GM23338 (cell line): ENCODE measurements around the gene JAG1.

Source experiments
- CREB1 ChIP-seq: fragments of 250-450 bp; sonication (Bioruptor Pico); IDR thresholded peaks from 2 replicates; pipeline ENCODE4 v1.5.0; 2020; ENCODE audit warnings: low read depth, mild to moderate bottlenecking, moderate library complexity
- EZH2 ChIP-seq: fragments of 200-600 bp; sonication (generic); IDR thresholded peaks from one replicate; pipeline ENCODE4 v1.8.0; 2017; ENCODE audit warnings: antibody characterized with exemption, mild to moderate bottlenecking, low read depth; ENCODE audit not compliant: unreplicated experiment
- EZH2phosphoT487 ChIP-seq: fragments of 200-600 bp; sonication (generic); IDR thresholded peaks from one replicate; pipeline ENCODE4 v1.8.1; 2018; ENCODE audit warnings: antibody characterized with exemption; ENCODE audit not compliant: unreplicated experiment
- JUNB ChIP-seq: IDR thresholded peaks from one replicate; pipeline ENCODE4 v1.6.1; 2016; ENCODE audit warnings: antibody characterized with exemption; ENCODE audit not compliant: unreplicated experiment
- NANOG ChIP-seq: IDR thresholded peaks from 2 replicates; pipeline ENCODE4 v1.6.1; 2016; ENCODE audit warnings: antibody characterized with exemption, borderline replicate concordance
- POLR2AphosphoS5 ChIP-seq: IDR thresholded peaks from 2 replicates; pipeline ENCODE4 v1.6.1; 2016; ENCODE audit warnings: antibody characterized with exemption, low read depth
- STAT1 ChIP-seq: IDR thresholded peaks from one replicate; pipeline ENCODE4 v1.6.1; 2016; ENCODE audit warnings: antibody characterized with exemption; ENCODE audit not compliant: unreplicated experiment
- ZNF114 ChIP-seq: fragments of 250-450 bp; sonication (Bioruptor Pico); IDR thresholded peaks from 2 replicates; pipeline ENCODE4 v1.5.0; 2020; ENCODE audit warnings: mild to moderate bottlenecking, moderate library complexity
- ZNF331 ChIP-seq: fragments of 250-450 bp; sonication (Bioruptor Pico); IDR thresholded peaks from 2 replicates; pipeline ENCODE4 v1.5.0; 2020; ENCODE audit warnings: low read depth, mild to moderate bottlenecking, moderate library complexity
- TF ChIP-seq, protein P1 (sequence below), 2 experiments: fragments of 200-600 bp in 1 of 2; sonication (generic) in 1 of 2; conservative IDR thresholded peaks; 2 replicates each; pipeline versions ENCODE4 v1.5.1 to v1.6.1; 2016 to 2017; ENCODE audit warnings: antibody characterized with exemption in 2 of 2, low read depth in 2 of 2, mild to moderate bottlenecking in 2 of 2, moderate library complexity in 1 of 2
- TF ChIP-seq, protein P2 (sequence below): IDR thresholded peaks from one replicate; pipeline ENCODE4 v1.6.1; 2018; ENCODE audit warnings: antibody characterized with exemption; ENCODE audit not compliant: unreplicated experiment
- TF ChIP-seq, protein P3 (sequence below): IDR thresholded peaks from 2 replicates; pipeline ENCODE4 v1.6.1; 2016; ENCODE audit warnings: antibody characterized with exemption
- TF ChIP-seq, protein P4 (sequence below): fragments of 250-450 bp; sonication (Bioruptor Pico); IDR thresholded peaks from 2 replicates; pipeline ENCODE4 v1.5.0; 2020; ENCODE audit warnings: mild to moderate bottlenecking, moderate library complexity

DNA sequence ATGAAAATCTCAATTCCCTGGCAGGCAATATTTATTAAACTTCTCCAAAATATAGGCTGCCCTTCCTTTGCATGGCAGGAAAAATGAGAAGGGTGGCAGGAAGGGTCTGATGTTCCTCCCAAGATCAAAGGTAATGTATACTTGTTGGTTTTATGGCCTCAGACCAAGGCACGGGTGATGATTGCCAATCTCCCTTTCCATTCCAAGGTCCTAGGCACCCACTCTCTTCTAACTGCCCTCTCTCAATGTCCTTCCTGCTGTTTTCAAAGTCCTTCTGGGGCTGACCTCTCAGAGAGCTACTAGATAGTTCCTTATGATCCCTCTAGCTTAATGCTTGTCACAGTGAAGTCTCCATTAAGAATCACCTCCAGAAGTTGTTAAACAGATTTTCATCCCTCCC is 15.6 kb upstream of the JAG1 start:
- TF ChIP-seq, protein P1, sequence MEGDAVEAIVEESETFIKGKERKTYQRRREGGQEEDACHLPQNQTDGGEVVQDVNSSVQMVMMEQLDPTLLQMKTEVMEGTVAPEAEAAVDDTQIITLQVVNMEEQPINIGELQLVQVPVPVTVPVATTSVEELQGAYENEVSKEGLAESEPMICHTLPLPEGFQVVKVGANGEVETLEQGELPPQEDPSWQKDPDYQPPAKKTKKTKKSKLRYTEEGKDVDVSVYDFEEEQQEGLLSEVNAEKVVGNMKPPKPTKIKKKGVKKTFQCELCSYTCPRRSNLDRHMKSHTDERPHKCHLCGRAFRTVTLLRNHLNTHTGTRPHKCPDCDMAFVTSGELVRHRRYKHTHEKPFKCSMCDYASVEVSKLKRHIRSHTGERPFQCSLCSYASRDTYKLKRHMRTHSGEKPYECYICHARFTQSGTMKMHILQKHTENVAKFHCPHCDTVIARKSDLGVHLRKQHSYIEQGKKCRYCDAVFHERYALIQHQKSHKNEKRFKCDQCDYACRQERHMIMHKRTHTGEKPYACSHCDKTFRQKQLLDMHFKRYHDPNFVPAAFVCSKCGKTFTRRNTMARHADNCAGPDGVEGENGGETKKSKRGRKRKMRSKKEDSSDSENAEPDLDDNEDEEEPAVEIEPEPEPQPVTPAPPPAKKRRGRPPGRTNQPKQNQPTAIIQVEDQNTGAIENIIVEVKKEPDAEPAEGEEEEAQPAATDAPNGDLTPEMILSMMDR (conservative IDR thresholded peaks at IDR 0.05; ENCODE audit: low read depth in 2 of 2): no peak
- TF ChIP-seq, protein P2, sequence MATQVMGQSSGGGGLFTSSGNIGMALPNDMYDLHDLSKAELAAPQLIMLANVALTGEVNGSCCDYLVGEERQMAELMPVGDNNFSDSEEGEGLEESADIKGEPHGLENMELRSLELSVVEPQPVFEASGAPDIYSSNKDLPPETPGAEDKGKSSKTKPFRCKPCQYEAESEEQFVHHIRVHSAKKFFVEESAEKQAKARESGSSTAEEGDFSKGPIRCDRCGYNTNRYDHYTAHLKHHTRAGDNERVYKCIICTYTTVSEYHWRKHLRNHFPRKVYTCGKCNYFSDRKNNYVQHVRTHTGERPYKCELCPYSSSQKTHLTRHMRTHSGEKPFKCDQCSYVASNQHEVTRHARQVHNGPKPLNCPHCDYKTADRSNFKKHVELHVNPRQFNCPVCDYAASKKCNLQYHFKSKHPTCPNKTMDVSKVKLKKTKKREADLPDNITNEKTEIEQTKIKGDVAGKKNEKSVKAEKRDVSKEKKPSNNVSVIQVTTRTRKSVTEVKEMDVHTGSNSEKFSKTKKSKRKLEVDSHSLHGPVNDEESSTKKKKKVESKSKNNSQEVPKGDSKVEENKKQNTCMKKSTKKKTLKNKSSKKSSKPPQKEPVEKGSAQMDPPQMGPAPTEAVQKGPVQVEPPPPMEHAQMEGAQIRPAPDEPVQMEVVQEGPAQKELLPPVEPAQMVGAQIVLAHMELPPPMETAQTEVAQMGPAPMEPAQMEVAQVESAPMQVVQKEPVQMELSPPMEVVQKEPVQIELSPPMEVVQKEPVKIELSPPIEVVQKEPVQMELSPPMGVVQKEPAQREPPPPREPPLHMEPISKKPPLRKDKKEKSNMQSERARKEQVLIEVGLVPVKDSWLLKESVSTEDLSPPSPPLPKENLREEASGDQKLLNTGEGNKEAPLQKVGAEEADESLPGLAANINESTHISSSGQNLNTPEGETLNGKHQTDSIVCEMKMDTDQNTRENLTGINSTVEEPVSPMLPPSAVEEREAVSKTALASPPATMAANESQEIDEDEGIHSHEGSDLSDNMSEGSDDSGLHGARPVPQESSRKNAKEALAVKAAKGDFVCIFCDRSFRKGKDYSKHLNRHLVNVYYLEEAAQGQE: no peak
- no peak for TF ChIP-seq ZNF331 (CRISPR knock-in tag)
- no peak for TF ChIP-seq POLR2AphosphoS5
- TF ChIP-seq CREB1 (CRISPR knock-in tag): no peak
- TF ChIP-seq EZH2: no peak
- no peak for TF ChIP-seq ZNF114 (CRISPR knock-in tag)
- no peak for TF ChIP-seq EZH2phosphoT487
- no peak for TF ChIP-seq JUNB
- no peak for TF ChIP-seq STAT1
- TF ChIP-seq, protein P3, sequence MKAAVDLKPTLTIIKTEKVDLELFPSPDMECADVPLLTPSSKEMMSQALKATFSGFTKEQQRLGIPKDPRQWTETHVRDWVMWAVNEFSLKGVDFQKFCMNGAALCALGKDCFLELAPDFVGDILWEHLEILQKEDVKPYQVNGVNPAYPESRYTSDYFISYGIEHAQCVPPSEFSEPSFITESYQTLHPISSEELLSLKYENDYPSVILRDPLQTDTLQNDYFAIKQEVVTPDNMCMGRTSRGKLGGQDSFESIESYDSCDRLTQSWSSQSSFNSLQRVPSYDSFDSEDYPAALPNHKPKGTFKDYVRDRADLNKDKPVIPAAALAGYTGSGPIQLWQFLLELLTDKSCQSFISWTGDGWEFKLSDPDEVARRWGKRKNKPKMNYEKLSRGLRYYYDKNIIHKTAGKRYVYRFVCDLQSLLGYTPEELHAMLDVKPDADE: no peak
- TF ChIP-seq, protein P4, sequence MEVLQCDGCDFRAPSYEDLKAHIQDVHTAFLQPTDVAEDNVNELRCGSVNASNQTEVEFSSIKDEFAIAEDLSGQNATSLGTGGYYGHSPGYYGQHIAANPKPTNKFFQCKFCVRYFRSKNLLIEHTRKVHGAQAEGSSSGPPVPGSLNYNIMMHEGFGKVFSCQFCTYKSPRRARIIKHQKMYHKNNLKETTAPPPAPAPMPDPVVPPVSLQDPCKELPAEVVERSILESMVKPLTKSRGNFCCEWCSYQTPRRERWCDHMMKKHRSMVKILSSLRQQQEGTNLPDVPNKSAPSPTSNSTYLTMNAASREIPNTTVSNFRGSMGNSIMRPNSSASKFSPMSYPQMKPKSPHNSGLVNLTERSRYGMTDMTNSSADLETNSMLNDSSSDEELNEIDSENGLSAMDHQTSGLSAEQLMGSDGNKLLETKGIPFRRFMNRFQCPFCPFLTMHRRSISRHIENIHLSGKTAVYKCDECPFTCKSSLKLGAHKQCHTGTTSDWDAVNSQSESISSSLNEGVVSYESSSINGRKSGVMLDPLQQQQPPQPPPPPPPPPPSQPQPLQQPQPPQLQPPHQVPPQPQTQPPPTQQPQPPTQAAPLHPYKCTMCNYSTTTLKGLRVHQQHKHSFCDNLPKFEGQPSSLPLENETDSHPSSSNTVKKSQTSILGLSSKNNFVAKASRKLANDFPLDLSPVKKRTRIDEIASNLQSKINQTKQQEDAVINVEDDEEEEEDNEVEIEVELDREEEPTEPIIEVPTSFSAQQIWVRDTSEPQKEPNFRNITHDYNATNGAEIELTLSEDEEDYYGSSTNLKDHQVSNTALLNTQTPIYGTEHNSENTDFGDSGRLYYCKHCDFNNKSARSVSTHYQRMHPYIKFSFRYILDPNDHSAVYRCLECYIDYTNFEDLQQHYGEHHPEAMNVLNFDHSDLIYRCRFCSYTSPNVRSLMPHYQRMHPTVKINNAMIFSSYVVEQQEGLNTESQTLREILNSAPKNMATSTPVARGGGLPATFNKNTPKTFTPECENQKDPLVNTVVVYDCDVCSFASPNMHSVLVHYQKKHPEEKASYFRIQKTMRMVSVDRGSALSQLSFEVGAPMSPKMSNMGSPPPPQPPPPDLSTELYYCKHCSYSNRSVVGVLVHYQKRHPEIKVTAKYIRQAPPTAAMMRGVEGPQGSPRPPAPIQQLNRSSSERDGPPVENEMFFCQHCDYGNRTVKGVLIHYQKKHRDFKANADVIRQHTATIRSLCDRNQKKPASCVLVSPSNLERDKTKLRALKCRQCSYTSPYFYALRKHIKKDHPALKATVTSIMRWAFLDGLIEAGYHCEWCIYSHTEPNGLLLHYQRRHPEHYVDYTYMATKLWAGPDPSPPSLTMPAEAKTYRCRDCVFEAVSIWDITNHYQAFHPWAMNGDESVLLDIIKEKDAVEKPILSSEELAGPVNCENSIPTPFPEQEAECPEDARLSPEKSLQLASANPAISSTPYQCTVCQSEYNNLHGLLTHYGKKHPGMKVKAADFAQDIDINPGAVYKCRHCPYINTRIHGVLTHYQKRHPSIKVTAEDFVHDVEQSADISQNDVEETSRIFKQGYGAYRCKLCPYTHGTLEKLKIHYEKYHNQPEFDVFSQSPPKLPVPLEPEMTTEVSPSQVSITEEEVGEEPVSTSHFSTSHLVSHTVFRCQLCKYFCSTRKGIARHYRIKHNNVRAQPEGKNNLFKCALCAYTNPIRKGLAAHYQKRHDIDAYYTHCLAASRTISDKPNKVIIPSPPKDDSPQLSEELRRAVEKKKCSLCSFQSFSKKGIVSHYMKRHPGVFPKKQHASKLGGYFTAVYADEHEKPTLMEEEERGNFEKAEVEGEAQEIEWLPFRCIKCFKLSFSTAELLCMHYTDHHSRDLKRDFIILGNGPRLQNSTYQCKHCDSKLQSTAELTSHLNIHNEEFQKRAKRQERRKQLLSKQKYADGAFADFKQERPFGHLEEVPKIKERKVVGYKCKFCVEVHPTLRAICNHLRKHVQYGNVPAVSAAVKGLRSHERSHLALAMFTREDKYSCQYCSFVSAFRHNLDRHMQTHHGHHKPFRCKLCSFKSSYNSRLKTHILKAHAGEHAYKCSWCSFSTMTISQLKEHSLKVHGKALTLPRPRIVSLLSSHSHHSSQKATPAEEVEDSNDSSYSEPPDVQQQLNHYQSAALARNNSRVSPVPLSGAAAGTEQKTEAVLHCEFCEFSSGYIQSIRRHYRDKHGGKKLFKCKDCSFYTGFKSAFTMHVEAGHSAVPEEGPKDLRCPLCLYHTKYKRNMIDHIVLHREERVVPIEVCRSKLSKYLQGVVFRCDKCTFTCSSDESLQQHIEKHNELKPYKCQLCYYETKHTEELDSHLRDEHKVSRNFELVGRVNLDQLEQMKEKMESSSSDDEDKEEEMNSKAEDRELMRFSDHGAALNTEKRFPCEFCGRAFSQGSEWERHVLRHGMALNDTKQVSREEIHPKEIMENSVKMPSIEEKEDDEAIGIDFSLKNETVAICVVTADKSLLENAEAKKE (CRISPR knock-in tag): no peak
- TF ChIP-seq NANOG: no peak
